ENCODE results near the gene LILRB1.
"Not testable (repeated sequence)": the region's sequence is repeated elsewhere in the genome, so short reads cannot be mapped to it uniquely, and the experiment has no call there.

LILRB1 gene

GRCh38 chr19:54676210-54676834 lies 46.0 kb downstream of the LILRB1 start:
- ATAC-seq (replicated peaks; ENCODE audit: extremely low read depth, poor library complexity, severe bottlenecking); DNase-seq (ENCODE audit: low spot score in 2 of 2); H3K36me3 Mint-ChIP-seq (ENCODE audit: insufficient read depth); H3K27ac Mint-ChIP-seq (ENCODE audit: low read depth); H3K4me3 Mint-ChIP-seq; H3K4me1 Mint-ChIP-seq; H3K9me3 Mint-ChIP-seq: not testable (repeated sequence)
- peaks cover 41% of the 10 kb centered on the region for H3K27me3 Mint-ChIP-seq

GRCh38 chr19:54677217-54677616 lies 46.9 kb downstream of the LILRB1 start:
- H3K27ac Mint-ChIP-seq (ENCODE audit: low read depth), result no peak overlapping the region
- no peak overlapping the region for H3K4me3 Mint-ChIP-seq
- H3K27me3 Mint-ChIP-seq, result peaks cover 40% of the 10 kb centered on the region
- ATAC-seq (replicated peaks; ENCODE audit: extremely low read depth, poor library complexity, severe bottlenecking) (no peak), DNase-seq (ENCODE audit: low spot score in 2 of 2) (no peak)
- H3K9me3 Mint-ChIP-seq, result no peaks in the 10 kb centered on the region
- H3K36me3 Mint-ChIP-seq (ENCODE audit: insufficient read depth), result peaks cover 2% of the 10 kb centered on the region
- H3K4me1 Mint-ChIP-seq, result no peaks in the 10 kb centered on the region

GRCh38 chr19:54681596-54681995 lies 51.3 kb downstream of the LILRB1 start:
- not testable (repeated sequence) for H3K36me3 Mint-ChIP-seq (ENCODE audit: insufficient read depth); DNase-seq (ENCODE audit: low spot score in 2 of 2); H3K4me3 Mint-ChIP-seq; ATAC-seq (replicated peaks; ENCODE audit: extremely low read depth, poor library complexity, severe bottlenecking); H3K4me1 Mint-ChIP-seq; H3K27ac Mint-ChIP-seq (ENCODE audit: low read depth); H3K9me3 Mint-ChIP-seq
- peaks cover 73% of the 10 kb centered on the region for H3K27me3 Mint-ChIP-seq

GRCh38 chr19:54682306-54682856 lies 52.1 kb downstream of the LILRB1 start:
- ATAC-seq (replicated peaks; ENCODE audit: extremely low read depth, poor library complexity, severe bottlenecking), result no peak
- H3K36me3 Mint-ChIP-seq (ENCODE audit: insufficient read depth), result no peaks in the 10 kb centered on the region
- no peak overlapping the region for H3K4me3 Mint-ChIP-seq
- no peaks in the 10 kb centered on the region for H3K4me1 Mint-ChIP-seq
- no peak for DNase-seq (ENCODE audit: low spot score in 2 of 2)
- no peaks in the 10 kb centered on the region for H3K9me3 Mint-ChIP-seq
- H3K27ac Mint-ChIP-seq (ENCODE audit: low read depth), result no peak overlapping the region
- H3K27me3 Mint-ChIP-seq, result peaks cover 73% of the 10 kb centered on the region

- no peak overlapping the region for H3K27ac Mint-ChIP-seq (ENCODE audit: low read depth)
- ATAC-seq (replicated peaks; ENCODE audit: extremely low read depth, poor library complexity, severe bottlenecking), result no peak
These were observed 54.2 kb downstream of the LILRB1 start for GRCh38 chr19:54684527-54684926.

More at GRCh38 chr19:54684527-54684926, 54.2 kb downstream of the LILRB1 start:
- no peaks in the 10 kb centered on the region for H3K9me3 Mint-ChIP-seq
- peaks cover 77% of the 10 kb centered on the region for H3K27me3 Mint-ChIP-seq
- no peak overlapping the region for H3K4me3 Mint-ChIP-seq
- H3K36me3 Mint-ChIP-seq (ENCODE audit: insufficient read depth), result no peaks in the 10 kb centered on the region
- no peaks in the 10 kb centered on the region for H3K4me1 Mint-ChIP-seq
- no peak for DNase-seq (ENCODE audit: low spot score in 2 of 2)
